Measurements from ENCODE around the gene LMTK2. TPM values are rescaled to one million over a fixed set of nuclear protein-coding genes. Genes with fewer than 3 reads are reported as not detected.

LMTK2 gene
- total RNA-seq, 1 donor from 2014 or later = 10.6 TPM

DNA sequence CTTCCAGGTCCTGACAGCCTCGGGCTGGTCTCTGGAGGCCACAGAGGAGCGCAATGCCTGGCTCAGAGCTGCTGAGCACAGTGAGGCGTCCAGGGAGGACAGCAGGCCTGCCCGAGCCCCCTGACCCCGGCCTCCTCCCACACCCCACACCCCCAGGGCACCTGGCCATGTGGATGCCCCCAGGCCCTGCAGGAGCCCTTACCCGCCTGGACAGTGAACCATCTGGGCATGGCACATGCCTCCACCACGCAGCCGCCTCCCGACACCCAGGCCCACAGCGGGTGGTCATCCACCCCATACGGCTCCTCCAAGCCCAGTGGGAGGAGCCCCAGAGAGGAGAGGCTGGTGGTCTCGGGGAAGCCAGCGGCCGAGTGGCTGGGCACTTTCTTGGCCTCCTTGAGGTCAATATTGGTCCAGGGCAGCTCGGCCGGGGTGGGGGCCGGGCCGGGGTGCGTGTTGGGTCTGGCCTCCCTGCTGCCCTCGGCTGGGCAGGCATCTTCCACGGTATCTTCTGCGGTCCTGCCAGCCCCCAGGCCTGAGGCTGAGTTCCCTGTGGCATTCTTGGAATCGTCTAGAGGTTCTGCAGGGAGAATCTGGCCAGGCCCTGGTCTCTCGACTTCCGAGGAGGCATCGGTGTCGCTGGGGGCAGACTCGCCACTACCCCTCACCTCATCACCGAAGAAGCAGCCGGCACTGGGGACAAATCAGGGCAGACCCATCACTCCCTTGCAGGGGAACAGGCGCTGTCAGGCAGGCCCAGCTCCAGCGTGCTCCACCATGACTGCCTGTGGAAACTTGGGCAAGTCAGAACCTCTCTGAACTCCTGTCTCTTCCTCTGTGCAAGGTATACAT is 126.8 kb downstream of the LMTK2 start:
- no peak overlapping the region for H3K4me3 ChIP-seq (ENCODE audit: low read depth, low read length)
- no peak for TF ChIP-seq CTCF (conservative IDR thresholded peaks at IDR 0.05; ENCODE audit: low read depth, low read length)
- no peak for DNase-seq (ENCODE audit: low read depth)

DNA sequence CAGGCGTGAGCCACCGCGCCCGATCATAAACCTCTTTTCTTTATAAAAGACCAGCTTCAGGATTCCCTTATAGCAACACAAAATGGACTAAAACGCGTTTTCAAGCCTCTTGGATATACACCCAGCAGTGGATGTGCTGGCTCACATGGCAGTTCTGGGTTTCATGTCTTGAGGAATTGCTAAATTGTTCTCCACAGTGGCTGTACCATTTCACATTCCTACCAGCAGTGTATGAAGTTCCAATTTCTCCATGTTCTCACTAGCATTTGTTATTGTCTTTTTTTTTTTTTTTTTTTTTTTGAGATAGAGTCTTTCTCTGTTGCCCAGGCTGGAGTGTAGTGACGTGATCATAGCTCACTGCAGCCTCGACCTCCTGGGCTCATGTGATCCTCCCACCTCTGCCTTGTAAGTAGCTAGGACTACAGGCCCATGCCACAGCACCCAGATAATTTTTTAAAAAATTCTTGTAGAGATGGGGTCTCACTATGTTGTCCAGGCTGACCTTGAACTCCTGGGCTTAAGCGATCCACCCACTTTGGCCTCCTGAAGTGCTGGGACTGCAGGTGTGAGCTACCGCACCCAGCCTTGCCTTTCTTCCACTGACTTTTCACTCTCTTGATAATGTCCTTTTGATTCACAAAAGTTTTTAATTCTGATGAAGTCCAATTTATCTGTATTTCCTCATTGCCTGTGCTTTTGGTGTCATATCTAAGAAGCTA is 127.9 kb downstream of the LMTK2 start:
- TF ChIP-seq CTCF (conservative IDR thresholded peaks at IDR 0.05; ENCODE audit: low read depth, low read length) = no peak
- DNase-seq (ENCODE audit: low read depth) = no peak
- H3K4me3 ChIP-seq (ENCODE audit: low read depth, low read length) = no peak overlapping the region

- no peak for TF ChIP-seq CTCF (conservative IDR thresholded peaks at IDR 0.05; ENCODE audit: low read depth, low read length)
- no peak overlapping the region for H3K4me3 ChIP-seq (ENCODE audit: low read depth, low read length)
- DNase-seq (ENCODE audit: low read depth) = no peak
These were observed 129.2 kb downstream of the LMTK2 start for GRCh38 chr7:98235901-98236300.

DNA sequence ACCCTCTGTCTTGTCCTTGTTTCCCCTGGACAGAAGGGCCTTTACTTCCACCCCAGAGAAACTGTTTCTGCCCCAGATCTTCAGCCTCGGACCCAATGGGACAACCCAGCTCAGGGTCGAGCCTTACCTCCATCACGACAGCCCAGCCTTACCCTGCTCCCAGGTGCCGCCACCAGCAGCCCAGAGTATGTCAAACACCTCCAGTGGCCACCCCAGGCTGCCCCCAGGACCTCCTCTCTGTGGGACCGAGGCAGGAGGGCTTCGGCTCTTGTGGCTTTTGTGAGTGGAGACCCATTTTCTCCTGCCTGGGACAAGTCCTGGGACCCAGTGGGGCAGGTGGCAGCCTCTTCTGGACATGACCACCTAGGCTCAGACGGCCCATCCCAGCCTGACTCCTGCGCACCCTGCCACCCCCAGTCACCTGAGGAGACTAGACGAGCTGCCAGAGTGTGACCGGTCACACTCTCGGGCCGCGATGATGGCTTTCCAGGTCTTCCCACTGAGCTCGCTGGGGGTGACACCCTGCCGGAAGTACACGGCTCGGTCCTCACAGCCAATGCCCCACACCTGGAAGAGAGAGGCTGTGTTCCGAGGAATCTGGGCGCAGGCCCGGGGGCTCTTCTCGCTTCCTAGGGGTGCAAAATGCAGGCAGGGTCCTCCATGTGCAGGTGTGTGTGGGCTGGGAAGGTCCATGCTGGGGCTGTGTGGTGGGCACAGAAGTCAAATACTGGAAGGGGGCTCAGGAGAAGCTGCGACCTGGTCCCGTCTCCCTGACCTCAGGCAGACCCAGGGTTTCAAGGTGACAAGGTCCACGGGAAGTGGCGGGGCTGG is 129.9 kb downstream of the LMTK2 start:
- no peak for DNase-seq (ENCODE audit: low read depth)
- H3K4me3 ChIP-seq (ENCODE audit: low read depth, low read length) = no peak overlapping the region
- TF ChIP-seq CTCF (conservative IDR thresholded peaks at IDR 0.05; ENCODE audit: low read depth, low read length) = no peak

- no peak for TF ChIP-seq CTCF (conservative IDR thresholded peaks at IDR 0.05; ENCODE audit: low read depth, low read length)
- no peak for DNase-seq (ENCODE audit: low read depth)
- H3K4me3 ChIP-seq (ENCODE audit: low read depth, low read length) = no peak overlapping the region
These were observed 131.4 kb downstream of the LMTK2 start for GRCh38 chr7:98238076-98238475.

DNA sequence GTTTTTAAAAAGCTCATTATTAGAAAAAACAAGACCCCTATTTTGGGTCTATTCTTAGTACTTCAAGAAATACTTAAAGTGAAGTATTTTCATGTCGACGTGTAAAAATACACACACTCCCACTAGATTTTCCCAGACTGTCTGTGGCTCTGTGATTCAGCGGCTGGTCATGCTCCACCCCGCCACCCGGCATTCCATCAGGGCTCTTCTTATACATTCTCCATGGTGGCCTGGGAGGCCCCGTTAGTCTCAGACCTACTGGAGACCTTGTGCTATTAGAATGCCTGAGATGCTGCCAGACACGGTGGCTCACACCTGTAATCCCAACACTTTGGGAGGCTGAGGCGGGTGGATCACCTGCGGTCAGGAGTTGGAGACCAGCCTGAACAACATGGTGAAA is 132.3 kb downstream of the LMTK2 start:
- TF ChIP-seq CTCF (conservative IDR thresholded peaks at IDR 0.05; ENCODE audit: low read depth, low read length) = no peak
- H3K4me3 ChIP-seq (ENCODE audit: low read depth, low read length) = no peak overlapping the region
- DNase-seq (ENCODE audit: low read depth) = no peak

Data from epithelial cell of proximal tubule (primary cell).